H7 (cell line): ENCODE results near the gene ABCA4. TPM values are rescaled to one million over a fixed set of nuclear protein-coding genes. Genes with fewer than 3 reads are reported as not detected.

ENCODE experiments used
- DNase-seq: peaks from one replicate; pipeline ENCODE4 v3.0.0; 2012
- H3K27me3 ChIP-seq: 2 replicates; pipeline ENCODE4 v1.6.0; 2011; ENCODE audit warnings: mild to moderate bottlenecking, low read length; ENCODE audit not compliant: control insufficient read depth, insufficient read depth
- H3K36me3 ChIP-seq: replicated peaks from 2 replicates; pipeline ENCODE4 v1.5.1; 2011; ENCODE audit warnings: low read length; ENCODE audit not compliant: control insufficient read depth, insufficient read depth
- H3K4me3 ChIP-seq: 2 replicates; pipeline ENCODE4 v1.5.1; 2011; ENCODE audit warnings: low read depth, mild to moderate bottlenecking, control low read depth, low read length, moderate library complexity; ENCODE audit not compliant: insufficient read depth
- total RNA-seq: library from RNA; depleted of rRNA; stranded (reverse); fragments of >200 nt; shearing (Covaris generic); gene quantifications from 2 replicates; pipeline ENCODE4 v1.2.3, GENCODE V29; 2014

The ABCA4 gene
- total RNA-seq, 1 experiment from 2014 or later = 0.24 TPM

DNA sequence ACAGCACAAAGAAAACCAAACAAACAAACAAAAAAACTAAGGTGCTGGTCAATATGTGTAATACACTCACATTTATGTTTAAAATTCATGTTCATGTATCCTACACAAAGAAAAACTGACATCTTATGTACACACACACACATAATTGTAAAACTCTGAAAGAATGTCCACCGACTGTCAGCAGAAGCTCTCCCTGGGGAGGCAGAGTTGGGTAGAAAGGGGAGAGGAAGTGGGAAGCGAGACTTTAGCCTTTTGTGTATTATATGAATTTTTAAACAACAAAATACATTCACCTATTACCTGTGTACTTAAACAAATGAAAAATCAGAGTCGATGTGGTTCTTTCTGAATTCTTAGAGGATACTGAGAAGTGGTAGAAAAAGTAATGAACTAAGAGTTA, 88.3 kb downstream of the ABCA4 start:
- no peaks in the 10 kb centered on the region for H3K36me3 ChIP-seq
- no peak for DNase-seq
- H3K27me3 ChIP-seq = no peaks in the 10 kb centered on the region; the same call in 1 of the 2 replicates
- no peak overlapping the region for H3K4me3 ChIP-seq

DNA sequence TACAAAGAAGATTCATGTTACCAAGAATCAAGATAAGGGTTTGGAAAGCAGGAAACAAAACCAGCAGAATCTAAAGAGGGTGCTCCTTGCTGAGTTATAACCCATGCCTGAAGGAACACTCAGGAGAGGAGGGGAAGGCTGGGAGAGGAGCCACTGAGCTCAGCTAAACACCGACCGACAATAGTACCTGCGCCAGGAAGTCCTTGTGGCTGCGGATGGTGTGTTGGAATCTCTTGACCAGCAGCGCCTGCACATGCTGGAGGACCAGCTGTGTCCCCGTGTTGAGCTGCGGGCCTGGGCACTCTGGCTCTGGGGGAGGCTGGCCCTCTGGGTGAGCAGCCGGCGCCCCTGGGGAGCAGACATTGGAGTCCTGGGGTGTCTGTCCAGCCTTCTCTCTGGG, 89.4 kb downstream of the ABCA4 start:
- Histone ChIP-seq H3K36me3 (no peaks in the 10 kb centered on the region), H3K4me3 (no peak overlapping the region), H3K27me3 (no peaks in the 10 kb centered on the region; the same call in 1 of the 2 replicates)
- DNase-seq = no peak

DNA sequence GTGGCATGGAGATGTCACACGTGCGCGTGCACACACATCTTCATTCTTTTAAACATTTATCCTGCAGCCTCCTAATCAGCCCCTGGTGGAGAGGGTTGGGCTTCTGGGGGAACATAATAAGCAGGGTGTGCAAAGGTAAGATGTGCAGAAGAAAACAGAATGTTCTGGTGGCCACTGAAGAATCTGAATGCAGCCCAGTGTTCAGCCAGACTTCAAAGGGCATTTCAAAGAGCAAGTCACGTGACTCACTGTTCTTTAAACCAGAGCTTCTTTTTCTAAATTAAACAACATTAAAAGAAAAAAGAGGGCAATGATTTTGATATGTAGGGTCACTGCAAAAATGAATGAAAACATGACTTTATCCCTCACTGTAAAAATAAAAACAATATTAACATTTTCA, 89.8 kb downstream of the ABCA4 start:
- Histone ChIP-seq H3K27me3 (no peaks in the 10 kb centered on the region; the same call in 1 of the 2 replicates), H3K36me3 (no peaks in the 10 kb centered on the region), H3K4me3 (no peak overlapping the region)
- no peak for DNase-seq

DNA sequence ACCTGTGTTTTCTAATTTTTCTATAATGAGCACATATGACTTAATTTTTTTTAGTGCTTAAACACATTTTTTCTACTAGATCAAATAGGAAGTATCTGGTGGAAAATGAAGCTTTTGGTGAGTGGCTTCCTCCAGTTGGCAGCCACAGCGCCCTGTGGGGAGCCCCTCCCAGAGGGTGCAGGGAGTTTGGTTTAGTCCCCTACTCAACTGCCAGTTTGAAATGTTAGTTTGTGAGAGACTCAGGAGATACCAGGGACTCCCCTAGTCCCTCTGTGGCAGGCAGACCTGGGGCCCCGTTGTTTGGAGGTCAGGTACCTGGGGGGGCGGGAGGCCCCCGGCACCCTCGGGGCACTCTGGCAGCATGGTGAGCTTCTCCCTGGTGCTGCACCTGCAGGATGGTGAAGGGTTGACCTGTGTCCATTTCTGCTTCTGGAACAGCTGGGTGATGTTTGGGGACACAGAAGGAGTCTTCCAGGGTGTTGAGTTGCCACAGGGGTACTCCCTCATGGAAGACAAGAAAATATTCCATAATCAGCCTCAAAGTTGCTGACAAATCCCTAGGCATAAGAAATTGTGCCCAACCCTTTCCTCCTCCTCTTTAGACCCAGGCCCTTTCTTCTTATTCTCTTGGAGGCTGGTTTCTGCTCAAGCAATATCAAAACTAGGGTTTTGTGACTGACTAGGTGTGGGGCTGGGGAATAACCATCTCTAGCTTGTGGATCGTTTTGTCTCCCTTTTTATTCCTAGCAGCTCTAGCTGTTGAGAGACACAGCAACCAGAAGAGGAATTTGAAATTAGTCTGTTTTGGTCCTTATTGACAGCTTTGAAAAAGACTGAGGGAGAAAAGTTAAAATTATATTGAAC, 91.6 kb downstream of the ABCA4 start:
- no peaks in the 10 kb centered on the region; the same call in 1 of the 2 replicates for H3K27me3 ChIP-seq
- no peak for DNase-seq
- no peak overlapping the region for H3K4me3 ChIP-seq
- no peaks in the 10 kb centered on the region for H3K36me3 ChIP-seq

DNA sequence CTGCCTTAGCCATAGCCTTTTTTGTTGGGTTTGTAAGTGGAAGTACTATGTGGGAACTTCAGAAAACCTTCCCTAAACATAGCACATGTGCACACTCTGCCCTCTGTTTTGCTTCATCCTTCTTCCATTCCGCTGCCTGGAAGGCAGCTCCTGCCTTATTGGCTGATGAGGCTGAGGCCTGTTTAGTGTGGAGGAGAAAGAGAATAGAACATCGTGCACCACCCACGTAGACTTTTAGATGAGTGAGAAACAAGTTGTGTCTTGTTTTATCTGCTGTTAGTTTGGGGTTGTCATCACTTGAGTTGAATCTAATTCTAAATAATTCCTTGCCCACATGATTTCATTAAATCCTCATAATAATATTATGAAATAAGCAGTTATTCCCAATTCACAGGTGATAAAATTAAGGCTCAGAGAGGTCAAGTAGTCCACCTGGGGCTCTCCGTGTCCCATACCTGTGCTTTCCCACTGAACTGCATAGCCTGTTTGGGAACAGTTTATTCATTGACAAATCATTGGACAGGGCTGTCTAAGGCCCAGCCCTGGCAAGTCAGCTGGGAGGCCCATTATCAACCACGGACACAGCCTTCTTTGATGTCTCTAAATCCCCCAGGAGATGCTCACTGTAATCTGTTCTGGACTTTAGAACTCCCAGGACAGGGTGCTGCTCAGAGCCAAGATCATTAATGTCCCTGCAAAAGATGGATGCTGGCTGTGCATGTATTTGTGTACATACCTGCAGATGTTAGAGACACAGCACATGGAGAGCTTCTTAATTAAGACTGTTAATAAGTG, 93.0 kb downstream of the ABCA4 start:
- DNase-seq = no peak
- Histone ChIP-seq H3K36me3 (no peaks in the 10 kb centered on the region), H3K27me3 (no peaks in the 10 kb centered on the region; the same call in 1 of the 2 replicates), H3K4me3 (no peak overlapping the region)

DNA sequence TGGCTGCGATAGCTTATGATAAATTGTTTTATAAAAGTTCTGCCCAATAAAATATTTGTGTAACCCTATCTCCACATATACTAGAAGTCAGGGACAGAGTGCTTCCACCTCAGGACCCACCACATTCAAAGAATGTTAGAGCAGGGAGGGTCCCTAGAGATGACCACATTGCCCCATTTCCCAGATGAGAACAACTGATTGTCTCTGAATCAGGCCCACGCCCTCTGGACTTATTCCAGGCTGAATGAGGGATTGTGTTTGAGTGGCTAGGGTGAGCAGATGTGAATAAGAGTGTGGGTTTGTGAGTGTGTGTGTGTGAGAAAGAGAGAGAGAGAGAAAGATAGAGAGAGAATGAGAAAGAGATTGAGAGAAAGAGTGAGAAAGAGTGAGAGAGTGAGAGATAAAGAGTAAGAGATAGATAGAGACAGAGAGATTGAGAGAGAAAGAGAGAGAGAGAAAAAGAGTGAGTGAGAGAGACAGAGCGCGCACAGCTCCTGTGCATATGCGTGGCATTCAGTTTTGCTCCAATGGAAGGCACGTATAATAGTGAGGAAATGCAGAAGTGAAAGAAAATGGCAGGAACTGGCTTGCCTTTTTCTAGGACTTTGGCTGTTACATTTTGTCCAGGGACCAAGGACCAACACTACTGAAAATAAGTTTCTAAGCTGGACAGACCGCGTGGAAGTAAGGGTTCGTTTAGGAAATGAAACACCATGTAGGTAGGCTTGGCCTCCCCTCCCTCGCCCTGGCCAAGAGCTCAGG, 94.1 kb downstream of the ABCA4 start:
- Histone ChIP-seq H3K4me3 (no peak overlapping the region), H3K36me3 (no peaks in the 10 kb centered on the region), H3K27me3 (no peaks in the 10 kb centered on the region; the same call in 1 of the 2 replicates)
- no peak for DNase-seq

DNA sequence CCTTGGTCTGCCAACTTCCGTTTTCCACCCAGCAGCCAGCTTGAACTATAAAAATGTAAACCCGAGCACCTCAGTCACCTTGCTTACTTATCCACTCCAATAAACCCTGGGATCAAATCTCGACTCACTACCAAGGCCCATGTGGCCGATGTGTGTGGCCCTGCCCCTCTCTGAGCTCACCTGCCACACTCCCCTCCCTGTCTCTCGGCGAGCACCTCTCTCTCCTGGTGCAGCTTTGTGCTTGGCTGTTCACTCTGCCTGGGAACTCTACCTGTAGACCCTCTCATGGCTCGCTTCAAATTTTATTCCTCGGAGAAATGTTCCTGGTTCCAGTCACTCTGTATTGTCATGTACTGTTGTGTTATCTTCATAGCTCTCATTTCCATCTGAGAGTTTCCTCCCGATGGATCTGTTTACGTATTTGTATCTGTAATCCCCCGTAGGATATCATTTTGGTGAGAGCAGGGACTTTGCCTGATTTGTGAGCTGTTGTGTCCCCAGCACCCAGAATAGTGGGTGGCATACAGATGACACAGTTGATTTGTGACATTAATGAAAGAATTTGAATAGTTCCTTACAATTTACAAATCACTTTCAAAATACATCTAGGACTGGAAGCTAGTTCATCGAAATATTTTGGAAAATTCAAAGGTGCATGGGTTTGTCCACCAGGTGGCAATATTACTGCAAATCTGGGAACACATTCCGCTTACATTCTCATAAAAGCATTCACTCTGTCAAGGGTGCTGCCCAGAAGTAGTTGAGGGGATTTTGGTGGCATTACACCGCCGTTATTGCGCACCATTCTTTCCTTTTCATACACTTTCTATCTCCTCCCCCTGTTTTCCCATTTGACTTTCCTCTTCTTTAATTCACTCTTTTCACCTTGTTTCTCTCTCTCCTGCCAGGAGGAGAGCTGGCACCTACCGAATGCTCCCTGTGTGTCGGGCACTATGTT, 95.3 kb downstream of the ABCA4 start:
- no peaks in the 10 kb centered on the region for H3K36me3 ChIP-seq
- DNase-seq = peak; percentile 68
- H3K4me3 ChIP-seq = no peak overlapping the region
- H3K27me3 ChIP-seq = no peaks in the 10 kb centered on the region; the same call in 1 of the 2 replicates

DNA sequence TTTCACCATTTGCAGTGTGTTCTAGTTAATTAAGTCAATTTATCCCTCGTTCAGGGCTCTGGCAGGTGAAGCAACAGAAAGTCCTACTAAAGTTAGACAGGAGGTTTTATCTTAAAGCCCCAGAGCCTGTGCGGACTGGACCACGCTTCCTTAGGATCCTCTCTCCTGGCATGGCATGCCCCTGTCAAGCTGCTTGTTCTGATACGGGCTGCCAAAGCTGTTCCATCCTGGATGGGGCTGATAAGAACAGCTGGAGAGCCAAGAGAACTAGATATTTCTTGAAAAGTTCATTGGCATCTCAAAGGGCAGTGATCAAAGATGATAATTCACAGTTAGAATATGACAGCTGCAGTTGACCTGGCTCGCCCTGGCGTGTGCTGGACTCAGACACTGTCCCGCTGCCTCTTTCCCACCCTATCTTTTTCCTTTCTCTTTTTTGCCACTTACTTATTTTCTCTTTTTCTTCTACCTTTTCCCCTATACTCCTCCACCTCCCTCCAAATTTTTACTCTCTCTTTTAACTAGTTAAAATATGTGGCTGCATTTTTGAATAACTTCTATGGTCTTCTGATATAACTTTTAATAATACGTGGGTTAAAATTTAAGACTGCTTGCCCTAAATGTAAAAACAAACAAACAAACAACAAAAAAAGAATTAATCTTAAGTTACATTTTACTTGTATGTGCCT, 96.7 kb downstream of the ABCA4 start:
- Histone ChIP-seq H3K4me3 (no peak overlapping the region), H3K27me3 (no peaks in the 10 kb centered on the region; the same call in 1 of the 2 replicates), H3K36me3 (no peaks in the 10 kb centered on the region)
- no peak for DNase-seq

DNA sequence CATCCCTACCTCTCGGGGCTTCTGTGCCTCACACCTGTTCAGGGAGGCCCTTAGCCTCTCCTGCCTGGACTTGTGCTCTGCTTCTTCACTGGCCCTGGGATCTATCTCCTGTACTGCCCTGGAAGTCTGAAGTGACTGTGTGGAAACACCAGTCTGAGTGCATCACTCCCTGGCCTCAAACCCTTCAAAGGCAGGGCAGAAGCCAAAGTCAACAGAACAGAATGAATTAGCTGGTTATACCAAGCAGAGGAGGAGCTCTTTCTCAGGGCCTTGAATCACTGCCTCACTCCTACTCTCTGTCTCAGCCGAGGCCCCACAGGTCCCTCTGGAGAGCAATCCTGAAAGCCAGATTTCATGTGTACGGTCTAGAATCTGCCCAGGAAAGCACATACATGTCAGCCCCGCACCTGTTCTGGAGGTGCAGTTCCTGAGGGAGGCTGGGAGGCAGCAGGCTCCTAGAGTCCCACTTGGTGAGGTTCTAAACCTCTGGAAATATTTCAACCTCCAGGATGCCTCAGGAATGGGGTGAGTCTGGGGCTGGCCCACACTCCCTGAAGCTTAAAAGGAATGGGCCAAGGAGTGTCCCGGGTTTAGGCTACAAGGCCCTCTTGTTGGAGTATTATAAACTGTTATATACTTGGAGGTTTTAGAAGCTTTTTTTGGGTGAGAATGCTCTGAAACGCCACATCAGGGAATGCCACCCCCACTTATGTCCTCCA, 98.3 kb downstream of the ABCA4 start:
- DNase-seq = no peak
- H3K36me3 ChIP-seq = no peaks in the 10 kb centered on the region
- no peak overlapping the region for H3K4me3 ChIP-seq
- H3K27me3 ChIP-seq = no peaks in the 10 kb centered on the region; the same call in 1 of the 2 replicates

DNA sequence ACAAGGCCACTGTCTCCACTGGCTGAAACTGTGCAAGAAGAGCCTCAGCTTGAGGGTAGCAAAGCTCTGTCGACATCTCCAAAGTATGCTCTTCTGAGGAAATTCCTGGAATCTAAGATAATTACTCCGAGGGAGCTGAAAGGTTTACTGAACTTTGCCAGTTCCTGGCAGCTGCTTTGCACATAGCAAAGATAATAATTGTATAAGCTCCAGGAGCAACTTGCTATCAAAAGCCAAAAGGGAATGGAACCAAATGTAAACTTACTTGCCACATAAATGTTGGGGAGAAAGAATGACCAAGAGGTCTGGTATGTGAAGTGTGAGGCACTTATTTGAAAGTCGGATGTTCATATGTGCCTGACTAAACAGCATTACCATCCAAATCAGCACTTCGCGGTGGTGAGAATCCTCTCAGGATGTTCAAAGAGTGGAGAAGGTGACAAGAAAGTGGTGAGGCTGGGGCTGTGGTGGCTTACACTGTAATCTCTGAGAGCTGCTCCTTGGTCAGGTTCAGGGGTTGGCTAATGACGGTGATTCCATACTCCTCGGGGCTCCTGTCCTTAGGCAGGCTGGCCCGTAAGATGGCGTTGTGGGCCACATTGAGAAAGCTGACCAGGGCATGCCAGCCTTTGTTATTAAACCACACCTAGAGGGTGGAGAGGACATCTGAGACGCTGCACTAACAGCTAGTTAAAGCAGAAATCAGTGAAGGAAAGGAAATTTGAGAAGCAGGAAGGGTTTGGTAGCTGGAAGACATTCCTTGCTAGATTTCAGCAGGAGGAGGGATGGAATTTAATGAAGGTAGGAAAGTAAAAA, 100.0 kb downstream of the ABCA4 start:
- Histone ChIP-seq H3K27me3 (peaks cover 2% of the 10 kb centered on the region; the same call in 1 of the 2 replicates), H3K4me3 (no peak overlapping the region), H3K36me3 (no peaks in the 10 kb centered on the region)
- no peak for DNase-seq

DNA sequence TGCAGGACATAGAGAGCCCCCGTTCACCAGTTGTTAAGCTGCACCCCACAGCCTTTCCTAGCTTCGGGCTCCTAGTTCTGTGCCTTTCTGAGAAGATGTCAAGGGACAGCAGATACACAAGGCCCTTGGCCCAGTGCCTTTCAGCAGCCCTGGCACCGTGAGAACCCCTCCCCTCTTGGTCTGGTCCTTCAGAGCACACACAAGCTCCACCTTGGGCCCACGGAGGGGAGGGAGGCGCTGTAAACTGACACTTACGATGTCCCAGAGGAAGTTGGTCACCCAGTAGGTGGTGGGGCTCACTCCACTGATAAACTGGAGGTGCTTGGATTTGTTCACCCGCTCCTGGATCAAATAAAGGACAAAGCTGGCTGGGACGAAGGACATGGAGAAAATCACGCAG, 101.6 kb downstream of the ABCA4 start:
- H3K27me3 ChIP-seq = peaks cover 7% of the 10 kb centered on the region; the same call in 1 of the 2 replicates
- H3K4me3 ChIP-seq = no peak overlapping the region
- no peak for DNase-seq
- H3K36me3 ChIP-seq = no peaks in the 10 kb centered on the region
